Lung (tissue), 12 donors: ENCODE measurements around the gene CHRND. TPM values are rescaled to one million over a fixed set of nuclear protein-coding genes. Genes with fewer than 3 reads are reported as not detected.

Source experiments
- ATAC-seq: fragments of 200-7000 bp; cut with Tn5 transposase; one replicate; pipeline ENCODE4 v1.9.1; 2020; ENCODE audit warnings: moderate number of reproducible peaks; ENCODE audit not compliant: insufficient read depth, low FRiP score
- DNase-seq, 3 donors: peaks; one replicate each; pipeline ENCODE4 v3.0.0-alpha.2; 2013 to 2017
- H3K27ac ChIP-seq, 2 donors: one replicate each; pipeline ENCODE4 v1.5.1; 2013; ENCODE audit warnings: mild to moderate bottlenecking in 2 of 2, moderate library complexity in 2 of 2, control low read depth in 1 of 2, inconsistent platforms in 1 of 2, low read depth in 1 of 2, low read length in 1 of 2
- H3K27me3 ChIP-seq, 3 donors: one replicate each; pipeline ENCODE4 v1.5.1; 2013; ENCODE audit warnings: low read length in 2 of 3; ENCODE audit not compliant: control insufficient read depth in 3 of 3, insufficient read depth in 3 of 3
- H3K36me3 ChIP-seq, 4 donors: one replicate each; pipeline ENCODE4 v1.5.1; 2013; ENCODE audit warnings: low read length in 4 of 4, mild to moderate bottlenecking in 1 of 4, moderate library complexity in 1 of 4; ENCODE audit not compliant: control insufficient read depth in 4 of 4, insufficient read depth in 4 of 4
- H3K4me1 ChIP-seq, 5 donors: one replicate each; pipeline ENCODE4 v1.5.1; 2013; ENCODE audit warnings: low read length in 5 of 5, mild to moderate bottlenecking in 2 of 5, moderate library complexity in 1 of 5; ENCODE audit not compliant: control insufficient read depth in 5 of 5, insufficient read depth in 5 of 5
- H3K4me3 ChIP-seq: one replicate; pipeline ENCODE4 v1.5.1; 2013; ENCODE audit warnings: mild to moderate bottlenecking, control low read depth, moderate library complexity
- H3K9ac ChIP-seq, 2 donors: one replicate each; pipeline ENCODE4 v1.5.1; 2013; ENCODE audit warnings: low read length in 2 of 2, control low read depth in 1 of 2; ENCODE audit not compliant: insufficient read depth in 1 of 2
- H3K9me3 ChIP-seq, 4 donors: one replicate each; pipeline ENCODE4 v1.5.1; 2013; ENCODE audit warnings: low read length in 3 of 4, mild to moderate bottlenecking in 1 of 4, moderate library complexity in 1 of 4; ENCODE audit not compliant: control insufficient read depth in 4 of 4, insufficient read depth in 3 of 4
- CTCF ChIP-seq: IDR thresholded peaks from 2 replicates; pipeline ENCODE4 v1.5.1; 2012; ENCODE audit warnings: mild to moderate bottlenecking; ENCODE audit errors: control extremely low read depth, extremely low read depth
- WGBS, 2 donors: extraction: QIAGEN DNeasy Blood & Tissue Kit; methylation state at CpG; one replicate each; pipeline ENCODE4 v1.1.7; 2013; 5-methylcytosine and 5-hydroxymethylcytosine counted together
- polyA plus RNA-seq, 2 donors: library from polyadenylated mRNA; stranded (reverse); fragments of 200-250 nt; gene quantifications; one replicate each; pipeline ENCODE4 v1.2.1, GENCODE V29; 2013
- total RNA-seq, 2 donors: library from RNA; depleted of rRNA in 1 of 2; stranded (reverse); fragments of >200 nt in 1 of 2; gene quantifications; one replicate each; pipeline ENCODE4 v1.2.1, GENCODE V29; 2014 to 2021
- donor health status: control.
- donor health status: control.
- donor health status: Bipolar disorder and iron deficiency.
- donor health status: healthy.
- donor health status: DM: yes; HTN: yes; CAD: no.

Gene CHRND
- total and polyA plus RNA-seq, 4 donors, result not detected

- H3K4me1 ChIP-seq, result peaks cover 0 to 8% (median 4%) of the 10 kb centered on the region in 5 donors
- H3K4me3 ChIP-seq, result no peak overlapping the region
- no peak overlapping the region for H3K27ac ChIP-seq
- ATAC-seq (no peak), DNase-seq (no peak)
- H3K9ac ChIP-seq, result no peak overlapping the region
- no peak for TF ChIP-seq CTCF
- H3K27me3 ChIP-seq, result peaks cover 14 to 29% (median 20%) of the 10 kb centered on the region in 3 donors
- H3K9me3 ChIP-seq, result no peaks in the 10 kb centered on the region
- no peaks in the 10 kb centered on the region for H3K36me3 ChIP-seq
- 18 to 23% methylated on average over 40 to 46 of the region's 46 CpGs for WGBS, 2 donors
Observed at GRCh38 chr2:232522623-232523401, 3.1 kb upstream of the CHRND start.

- Histone ChIP-seq H3K36me3 (no peaks in the 10 kb centered on the region), H3K27ac (no peak overlapping the region), H3K9me3 (no peaks in the 10 kb centered on the region), H3K27me3 (peaks cover 14 to 29% (median 20%) of the 10 kb centered on the region in 3 donors), H3K9ac (no peak overlapping the region), H3K4me1 (peaks cover 0 to 8% (median 4%) of the 10 kb centered on the region in 5 donors), H3K4me3 (no peak overlapping the region)
- 14 to 17% methylated on average over 16 of the region's 16 CpGs for WGBS, 2 donors
- ATAC-seq (no peak), DNase-seq (no peak)
- no peak for TF ChIP-seq CTCF
Observed at GRCh38 chr2:232523402-232523681, 2.6 kb upstream of the CHRND start.

GRCh38 chr2:232523682-232524597 lies 2.0 kb upstream of the CHRND start:
- DNase-seq, result peak in 1 of 3 donors; percentile 37

More at GRCh38 chr2:232523682-232524597, 2.0 kb upstream of the CHRND start:
- no peak for ATAC-seq
- H3K27ac ChIP-seq, result no peak overlapping the region
- peaks cover 0 to 8% (median 4%) of the 10 kb centered on the region in 5 donors for H3K4me1 ChIP-seq
- H3K9ac ChIP-seq, result no peak overlapping the region
- H3K36me3 ChIP-seq, result no peaks in the 10 kb centered on the region
- TF ChIP-seq CTCF, result no peak
- peaks cover 14 to 28% (median 19%) of the 10 kb centered on the region in 3 donors for H3K27me3 ChIP-seq
- 1 to 2% methylated on average over 73 to 75 of the region's 75 CpGs for WGBS, 2 donors
- no peaks in the 10 kb centered on the region for H3K9me3 ChIP-seq
- H3K4me3 ChIP-seq, result no peak overlapping the region
